Activated CD4-positive, alpha-beta T cell treated with anti-CD3 and anti-CD28 coated beads, Interleukin-2, amount 50 U/mL, for 4 hours (primary cell): ENCODE results near the gene TMEM192.
"Not testable (repeated sequence)": the region's sequence is repeated elsewhere in the genome, so short reads cannot be mapped to it uniquely, and the experiment has no call there.

Experiments
- DNase-seq, 2 experiments: peaks; one replicate each; pipeline ENCODE4 v3.0.0-alpha.2; 2020

TMEM192 gene

GRCh38 chr4:165112368-165113121 is at the start of gene TMEM192:
Gene TMEM192, minus strand, starts transcription at chr4:165112860. Its CDS starts 87 bp downstream, at chr4:165112773.
- DNase-seq: peak; percentile 89

- DNase-seq: no peak
These were observed 46.1 kb upstream of the TMEM192 start for GRCh38 chr4:165158762-165159161.

- no peak for DNase-seq
These were observed 44.2 kb upstream of the TMEM192 start for GRCh38 chr4:165156906-165157305.

GRCh38 chr4:165154482-165154881 is 41.8 kb upstream of the TMEM192 start:
- no peak for DNase-seq

- DNase-seq: no peak
These were observed 39.9 kb upstream of the TMEM192 start for GRCh38 chr4:165152527-165152926.

- DNase-seq: no peak
These were observed 39.1 kb upstream of the TMEM192 start for GRCh38 chr4:165151734-165152133.

- no peak for DNase-seq
These were observed 37.9 kb upstream of the TMEM192 start for GRCh38 chr4:165150545-165150944.

GRCh38 chr4:165138843-165139242 is 26.2 kb upstream of the TMEM192 start:
- no peak for DNase-seq

GRCh38 chr4:165137205-165137604 is 24.5 kb upstream of the TMEM192 start:
- no peak for DNase-seq

- no peak for DNase-seq
These were observed 23.9 kb upstream of the TMEM192 start for GRCh38 chr4:165136529-165136928.

- no peak for DNase-seq
These were observed 20.5 kb upstream of the TMEM192 start for GRCh38 chr4:165133150-165133549.

GRCh38 chr4:165131247-165131832 is 18.7 kb upstream of the TMEM192 start:
- peak; percentile 73 to 82 for DNase-seq

GRCh38 chr4:165129924-165130323 is 17.3 kb upstream of the TMEM192 start:
- no peak for DNase-seq

- DNase-seq: not testable (repeated sequence)
These were observed 13.3 kb upstream of the TMEM192 start for GRCh38 chr4:165125869-165126499.

- DNase-seq: no peak
These were observed 11.8 kb upstream of the TMEM192 start for GRCh38 chr4:165124488-165124887.

- DNase-seq: no peak
These were observed 5.7 kb upstream of the TMEM192 start for GRCh38 chr4:165118256-165118909.

- DNase-seq: no peak
These were observed 2.6 kb upstream of the TMEM192 start for GRCh38 chr4:165115301-165115700.

GRCh38 chr4:165111906-165112367 is 723 bp downstream of the TMEM192 start:
- DNase-seq: no peak

- no peak for DNase-seq
These were observed 6.1 kb downstream of the TMEM192 start for GRCh38 chr4:165106518-165106917.

- DNase-seq: no peak
These were observed 11.0 kb downstream of the TMEM192 start for GRCh38 chr4:165101641-165102040.

- DNase-seq: no peak
These were observed 15.9 kb downstream of the TMEM192 start for GRCh38 chr4:165096776-165097175.

GRCh38 chr4:165095291-165095690 is 17.4 kb downstream of the TMEM192 start:
- DNase-seq: no peak

- no peak for DNase-seq
These were observed 17.8 kb downstream of the TMEM192 start for GRCh38 chr4:165094873-165095272.
